WTC11 (cell line): Measurements from ENCODE around the gene LMF1. TPM values are rescaled to one million over a fixed set of nuclear protein-coding genes. Genes with fewer than 3 reads are reported as not detected.

Source experiments
- ATAC-seq: fragments of 200-7000 bp; cut with Tn5 transposase; 2 replicates; pipeline ENCODE4 v1.10.0; 2021; ENCODE audit warnings: mild to moderate bottlenecking, moderate library complexity
- CTCF ChIA-PET: fragments of 300-600 bp; sonication (Branson Sonifier 250); formaldehyde crosslinking; loops from one replicate; lab custom pipeline; 2021; ENCODE audit warnings: antibody characterized with exemption; lab: Charles Lee
- POLR2A ChIA-PET: fragments of 350-600 bp; sonication (Branson Sonifier 250); formaldehyde crosslinking; loops from one replicate; lab custom pipeline; 2021; ENCODE audit warnings: antibody characterized with exemption; lab: Charles Lee
- DNase-seq: peaks from one replicate; pipeline ENCODE4 v3.0.0; 2021; ENCODE audit warnings: low spot score
- H3K27ac Mint-ChIP-seq: 2 replicates; pipeline ENCODE4 v1.8.0; 2021; ENCODE audit warnings: mixed read lengths
- H3K27me3 Mint-ChIP-seq: 2 replicates; pipeline ENCODE4 v1.8.0; 2021; ENCODE audit warnings: low read depth, mild to moderate bottlenecking, moderate library complexity, mixed read lengths
- H3K36me3 Mint-ChIP-seq: 2 replicates; pipeline ENCODE4 v1.8.0; 2021; ENCODE audit warnings: mixed read lengths
- H3K4me1 Mint-ChIP-seq: 2 replicates; pipeline ENCODE4 v1.8.0; 2022; ENCODE audit warnings: mixed read lengths
- H3K4me3 Mint-ChIP-seq: 2 replicates; pipeline ENCODE4 v1.8.0; 2021; ENCODE audit warnings: mild to moderate bottlenecking, moderate library complexity, mixed read lengths
- H3K9me3 Mint-ChIP-seq: 2 replicates; pipeline ENCODE4 v1.8.0; 2021; ENCODE audit warnings: mixed read lengths
- ELF4 ChIP-seq: sonication (generic); formaldehyde crosslinking; IDR thresholded peaks from 2 replicates; pipeline ENCODE4 v1.8.1; 2022; ENCODE audit warnings: low read depth, mild to moderate bottlenecking, moderate library complexity, missing genetic modification reagents
- EMX1 ChIP-seq: fragments of 250-450 bp; sonication (Bioruptor Pico); IDR thresholded peaks from 2 replicates; pipeline ENCODE4 v1.8.0; 2021; ENCODE audit warnings: mild to moderate bottlenecking
- ETV6 ChIP-seq: sonication (generic); formaldehyde crosslinking; IDR thresholded peaks from 2 replicates; pipeline ENCODE4 v1.8.1; 2022; ENCODE audit warnings: mild to moderate bottlenecking, missing genetic modification reagents
- GTF2I ChIP-seq: fragments of 250-450 bp; sonication (Bioruptor Pico); conservative IDR thresholded peaks from 2 replicates; pipeline ENCODE4 v1.4.0; 2021; ENCODE audit warnings: mild to moderate bottlenecking
- JAZF1 ChIP-seq: fragments of 250-450 bp; sonication (Bioruptor Pico); IDR thresholded peaks from 2 replicates; pipeline ENCODE4 v1.9.0; 2021; ENCODE audit warnings: moderate library complexity, mild to moderate bottlenecking, inconsistent platforms
- KAT7 ChIP-seq: sonication (generic); formaldehyde crosslinking; IDR thresholded peaks from 2 replicates; pipeline ENCODE4 v1.8.1; 2023; ENCODE audit warnings: missing genetic modification reagents, mild to moderate bottlenecking, borderline replicate concordance
- NR2C2 ChIP-seq: sonication (generic); formaldehyde crosslinking; IDR thresholded peaks from 2 replicates; pipeline ENCODE4 v1.8.0; 2022; ENCODE audit warnings: mild to moderate bottlenecking, missing genetic modification reagents
- OVOL2 ChIP-seq: fragments of 250-450 bp; sonication (Bioruptor Pico); IDR thresholded peaks from 2 replicates; pipeline ENCODE4 v1.9.0; 2021; ENCODE audit warnings: mild to moderate bottlenecking, borderline replicate concordance
- RORB ChIP-seq: fragments of 250-450 bp; sonication (Bioruptor Pico); IDR thresholded peaks from 2 replicates; pipeline ENCODE4 v1.9.0; 2021; ENCODE audit warnings: mild to moderate bottlenecking
- SMAD4 ChIP-seq: sonication (generic); formaldehyde crosslinking; IDR thresholded peaks from 2 replicates; pipeline ENCODE4 v1.8.0; 2022; ENCODE audit warnings: mild to moderate bottlenecking, missing genetic modification reagents
- ZNF232 ChIP-seq: sonication (generic); formaldehyde crosslinking; IDR thresholded peaks from 2 replicates; pipeline ENCODE4 v1.8.0; 2022; ENCODE audit warnings: mild to moderate bottlenecking, missing genetic modification reagents
- ZNF396 ChIP-seq: fragments of 250-450 bp; sonication (Bioruptor Pico); IDR thresholded peaks from 2 replicates; pipeline ENCODE4 v1.8.0; 2021; ENCODE audit warnings: mild to moderate bottlenecking, moderate library complexity, borderline replicate concordance
- total RNA-seq: library from RNA; stranded (reverse); gene quantifications from 3 replicates; pipeline ENCODE4 v1.2.3, GENCODE V29; 2021
- TF ChIP-seq, protein P1 (sequence below): sonication (generic); formaldehyde crosslinking; IDR thresholded peaks from 2 replicates; pipeline ENCODE4 v1.8.0; 2023; ENCODE audit warnings: missing genetic modification reagents
- TF ChIP-seq, protein P2 (sequence below): sonication (generic); formaldehyde crosslinking; IDR thresholded peaks from 2 replicates; pipeline ENCODE4 v1.8.1; 2023; ENCODE audit warnings: mild to moderate bottlenecking, missing genetic modification reagents, moderate library complexity
- TF ChIP-seq, protein P3 (sequence below): fragments of 250-450 bp; sonication (Bioruptor Pico); conservative IDR thresholded peaks from 2 replicates; pipeline ENCODE4 v1.9.0; 2021; ENCODE audit warnings: mild to moderate bottlenecking
- TF ChIP-seq, protein P4 (sequence below): sonication (generic); formaldehyde crosslinking; IDR thresholded peaks from 2 replicates; pipeline ENCODE4 v1.8.0; 2022; ENCODE audit warnings: mild to moderate bottlenecking, missing genetic modification reagents

LMF1 gene
- total RNA-seq, 1 experiment from 2014 or later, result 10.5 TPM

DNA sequence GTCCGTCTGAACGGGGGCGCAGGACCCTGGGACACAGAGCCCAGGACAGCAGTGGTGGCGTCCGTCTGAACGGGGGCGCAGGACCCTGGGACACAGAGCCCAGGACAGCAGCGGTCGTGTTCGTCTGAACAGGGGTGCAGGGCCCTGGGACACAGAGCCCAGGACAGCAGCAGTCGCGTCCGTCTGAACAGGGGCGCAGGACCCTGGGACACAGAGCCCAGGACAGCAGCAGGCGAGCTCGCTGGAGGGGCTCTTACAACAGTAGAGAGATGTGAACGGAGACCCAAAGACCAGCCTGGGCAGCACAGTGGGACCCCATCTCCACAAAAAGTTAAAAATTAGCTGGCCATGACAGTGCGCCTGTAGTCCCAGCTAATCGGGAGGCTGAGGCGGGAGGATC lies 40.7 kb downstream of the LMF1 start:
- no peak for ATAC-seq
- ChIA-PET CTCF (interaction anchor here (0.5 to 1.5 kb wide), 3 partner anchors 43 to 122 kb away, joined by 3 to 4 read pairs (median 3); no protein-coding TSS in a partner anchor), POLR2A (interaction anchor here (0.6 to 0.9 kb wide), 2 partner anchors 106 to 548 kb away, joined by 3 read pairs; no protein-coding TSS in a partner anchor)
- Mint-ChIP-seq H3K36me3 (peaks cover 14% of the 10 kb centered on the region), H3K9me3 (peaks cover 15% of the 10 kb centered on the region), H3K27me3 (no peaks in the 10 kb centered on the region; the same call in 1 of the 2 replicates), H3K4me3 (no peak overlapping the region), H3K27ac (peak overlapping the region; percentile 83; the same call in 1 of the 2 replicates), H3K4me1 (peaks cover 8% of the 10 kb centered on the region)
- DNase-seq, result no peak
- TF ChIP-seq ZNF232 (CRISPR knock-in tag) (no peak), KAT7 (CRISPR knock-in tag) (no peak)
- TF ChIP-seq, protein P1, sequence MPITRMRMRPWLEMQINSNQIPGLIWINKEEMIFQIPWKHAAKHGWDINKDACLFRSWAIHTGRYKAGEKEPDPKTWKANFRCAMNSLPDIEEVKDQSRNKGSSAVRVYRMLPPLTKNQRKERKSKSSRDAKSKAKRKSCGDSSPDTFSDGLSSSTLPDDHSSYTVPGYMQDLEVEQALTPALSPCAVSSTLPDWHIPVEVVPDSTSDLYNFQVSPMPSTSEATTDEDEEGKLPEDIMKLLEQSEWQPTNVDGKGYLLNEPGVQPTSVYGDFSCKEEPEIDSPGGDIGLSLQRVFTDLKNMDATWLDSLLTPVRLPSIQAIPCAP (CRISPR knock-in tag), result no peak

DNA sequence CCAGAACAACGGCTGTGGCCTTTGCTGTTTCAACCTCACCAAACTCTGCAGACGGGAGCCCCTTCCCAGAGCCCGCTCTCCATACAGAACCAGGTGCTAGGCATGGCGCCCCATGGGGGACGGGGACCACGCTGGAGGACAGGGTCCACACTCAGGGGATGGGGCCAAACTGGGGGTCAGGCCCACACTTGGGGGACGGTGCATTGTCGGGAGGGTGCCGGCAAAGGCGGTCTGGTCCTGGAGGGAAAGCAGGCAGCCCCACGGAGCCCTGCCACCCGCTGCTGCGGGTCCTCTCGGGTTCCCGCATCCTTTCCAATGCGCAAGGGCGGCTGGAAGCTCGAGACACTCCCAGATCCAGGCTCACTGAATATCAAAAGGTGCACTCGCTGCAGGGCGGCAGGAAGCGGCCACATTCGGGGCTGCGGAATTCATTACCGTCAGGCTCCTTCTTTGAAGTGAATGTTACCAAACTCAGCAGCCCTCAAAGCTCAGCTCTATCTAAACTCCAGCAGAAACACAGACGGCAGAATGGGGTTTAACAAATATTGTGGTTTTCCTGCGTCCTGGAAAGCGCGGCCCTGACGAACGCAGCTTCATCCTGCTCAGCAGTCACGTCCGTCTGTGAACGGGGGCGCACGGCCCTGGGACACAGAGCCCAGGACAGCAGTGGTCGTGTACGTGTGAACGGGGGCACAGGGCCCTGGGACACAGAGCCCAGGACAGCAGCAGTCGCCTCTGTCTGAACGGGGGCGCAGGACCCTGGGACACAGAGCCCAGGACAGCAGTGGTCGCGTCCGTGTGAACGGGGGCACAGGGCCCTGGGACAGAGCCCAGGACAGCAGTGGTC lies 41.3 kb downstream of the LMF1 start:
- ChIA-PET CTCF (interaction anchor here (1.0 to 1.4 kb wide), 2 partner anchors 43 to 128 kb away, joined by 3 to 7 read pairs; no protein-coding TSS in a partner anchor), POLR2A (no interaction called here)
- peak; percentile 85 for ATAC-seq
- peaks cover 8% of the 10 kb centered on the region for H3K4me1 Mint-ChIP-seq
- H3K9me3 Mint-ChIP-seq, result peaks cover 21% of the 10 kb centered on the region
- H3K27me3 Mint-ChIP-seq, result no peaks in the 10 kb centered on the region; the same call in 1 of the 2 replicates
- no peak overlapping the region for H3K4me3 Mint-ChIP-seq
- peaks cover 21% of the 10 kb centered on the region for H3K36me3 Mint-ChIP-seq
- TF ChIP-seq, protein P2, sequence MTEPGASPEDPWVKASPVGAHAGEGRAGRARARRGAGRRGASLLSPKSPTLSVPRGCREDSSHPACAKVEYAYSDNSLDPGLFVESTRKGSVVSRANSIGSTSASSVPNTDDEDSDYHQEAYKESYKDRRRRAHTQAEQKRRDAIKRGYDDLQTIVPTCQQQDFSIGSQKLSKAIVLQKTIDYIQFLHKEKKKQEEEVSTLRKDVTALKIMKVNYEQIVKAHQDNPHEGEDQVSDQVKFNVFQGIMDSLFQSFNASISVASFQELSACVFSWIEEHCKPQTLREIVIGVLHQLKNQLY, result no peak
- TF ChIP-seq GTF2I (CRISPR knock-in tag) (no peak), ETV6 (no peak), OVOL2 (CRISPR knock-in tag) (no peak), RORB (CRISPR knock-in tag) (no peak), EMX1 (CRISPR knock-in tag) (no peak), NR2C2 (no peak), ZNF396 (CRISPR knock-in tag) (no peak)
- TF ChIP-seq, protein P3, sequence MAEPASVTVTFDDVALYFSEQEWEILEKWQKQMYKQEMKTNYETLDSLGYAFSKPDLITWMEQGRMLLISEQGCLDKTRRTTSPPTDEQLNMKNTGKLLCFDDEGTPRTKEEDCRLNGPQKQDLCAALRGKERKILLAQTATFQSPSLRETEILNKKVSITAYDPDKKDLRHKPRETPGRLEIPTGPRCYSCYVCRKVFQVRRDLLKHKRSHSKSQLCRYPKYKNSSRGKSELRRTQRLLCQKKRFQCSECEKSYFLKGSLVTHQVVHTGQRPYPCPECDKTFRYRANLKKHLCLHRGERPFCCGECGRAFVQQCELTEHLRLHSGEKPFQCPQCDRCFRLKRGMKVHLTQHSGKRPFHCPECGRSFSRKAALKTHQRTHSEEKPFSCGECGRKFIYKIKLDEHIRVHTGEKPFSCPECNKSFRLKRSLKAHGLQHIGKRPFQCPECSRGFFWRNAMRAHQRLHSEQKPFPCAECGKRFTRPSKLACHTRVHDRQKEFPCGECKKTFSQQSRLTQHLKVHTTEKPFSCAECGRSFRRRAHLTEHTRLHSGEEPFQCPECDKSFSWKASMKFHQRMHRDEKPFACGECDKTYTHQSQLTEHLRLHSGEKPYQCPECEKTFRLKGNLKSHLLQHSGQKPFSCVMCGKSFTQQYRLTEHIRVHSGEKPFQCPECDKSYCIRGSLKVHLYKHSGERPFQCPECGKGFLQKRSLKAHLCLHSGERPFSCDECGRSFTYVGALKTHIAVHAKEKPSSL, result no peak
- TF ChIP-seq, protein P4, sequence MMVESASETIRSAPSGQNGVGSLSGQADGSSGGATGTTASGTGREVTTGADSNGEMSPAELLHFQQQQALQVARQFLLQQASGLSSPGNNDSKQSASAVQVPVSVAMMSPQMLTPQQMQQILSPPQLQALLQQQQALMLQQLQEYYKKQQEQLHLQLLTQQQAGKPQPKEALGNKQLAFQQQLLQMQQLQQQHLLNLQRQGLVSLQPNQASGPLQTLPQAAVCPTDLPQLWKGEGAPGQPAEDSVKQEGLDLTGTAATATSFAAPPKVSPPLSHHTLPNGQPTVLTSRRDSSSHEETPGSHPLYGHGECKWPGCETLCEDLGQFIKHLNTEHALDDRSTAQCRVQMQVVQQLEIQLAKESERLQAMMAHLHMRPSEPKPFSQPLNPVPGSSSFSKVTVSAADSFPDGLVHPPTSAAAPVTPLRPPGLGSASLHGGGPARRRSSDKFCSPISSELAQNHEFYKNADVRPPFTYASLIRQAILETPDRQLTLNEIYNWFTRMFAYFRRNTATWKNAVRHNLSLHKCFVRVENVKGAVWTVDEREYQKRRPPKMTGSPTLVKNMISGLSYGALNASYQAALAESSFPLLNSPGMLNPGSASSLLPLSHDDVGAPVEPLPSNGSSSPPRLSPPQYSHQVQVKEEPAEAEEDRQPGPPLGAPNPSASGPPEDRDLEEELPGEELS (CRISPR knock-in tag), result no peak
- H3K27ac Mint-ChIP-seq, result peak overlapping the region; percentile 83
- DNase-seq, result peak; percentile 41

DNA sequence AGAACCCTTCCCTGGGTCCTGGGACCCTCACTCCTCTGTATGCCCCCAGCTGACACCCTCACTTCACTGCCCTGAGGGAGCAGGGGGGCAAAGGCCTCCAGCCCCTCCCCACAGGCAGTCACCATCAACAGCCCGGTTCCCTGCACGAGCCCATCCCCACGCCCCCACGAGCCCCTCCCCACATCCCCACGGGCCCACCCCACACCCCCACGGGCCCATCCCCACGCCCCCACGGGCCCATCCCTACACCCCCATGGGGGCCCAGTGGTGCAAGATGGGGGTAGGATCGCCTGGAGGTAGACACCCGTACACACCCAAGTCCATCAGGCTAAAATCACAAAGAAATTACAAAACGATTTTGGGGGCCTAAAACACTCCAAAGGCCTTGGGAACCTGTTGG lies 42.3 kb downstream of the LMF1 start:
- ATAC-seq (no peak), DNase-seq (no peak)
- CTCF ChIA-PET, result no interaction called here
- Mint-ChIP-seq H3K4me3 (no peak overlapping the region), H3K4me1 (peaks cover 8% of the 10 kb centered on the region), H3K9me3 (peaks cover 29% of the 10 kb centered on the region), H3K36me3 (peaks cover 27% of the 10 kb centered on the region), H3K27me3 (no peaks in the 10 kb centered on the region; the same call in 1 of the 2 replicates), H3K27ac (no peak overlapping the region)
- POLR2A ChIA-PET, result no interaction called here
- TF ChIP-seq JAZF1 (CRISPR knock-in tag) (no peak), ELF4 (CRISPR knock-in tag) (no peak), SMAD4 (CRISPR knock-in tag) (no peak)
